T follicular helper cell (primary cell): Measurements from ENCODE around the gene PIF1.

ENCODE experiments used
- DNase-seq: peaks from one replicate; pipeline ENCODE4 v3.0.0-alpha.2; 2020; ENCODE audit warnings: low read depth

The PIF1 gene

DNA sequence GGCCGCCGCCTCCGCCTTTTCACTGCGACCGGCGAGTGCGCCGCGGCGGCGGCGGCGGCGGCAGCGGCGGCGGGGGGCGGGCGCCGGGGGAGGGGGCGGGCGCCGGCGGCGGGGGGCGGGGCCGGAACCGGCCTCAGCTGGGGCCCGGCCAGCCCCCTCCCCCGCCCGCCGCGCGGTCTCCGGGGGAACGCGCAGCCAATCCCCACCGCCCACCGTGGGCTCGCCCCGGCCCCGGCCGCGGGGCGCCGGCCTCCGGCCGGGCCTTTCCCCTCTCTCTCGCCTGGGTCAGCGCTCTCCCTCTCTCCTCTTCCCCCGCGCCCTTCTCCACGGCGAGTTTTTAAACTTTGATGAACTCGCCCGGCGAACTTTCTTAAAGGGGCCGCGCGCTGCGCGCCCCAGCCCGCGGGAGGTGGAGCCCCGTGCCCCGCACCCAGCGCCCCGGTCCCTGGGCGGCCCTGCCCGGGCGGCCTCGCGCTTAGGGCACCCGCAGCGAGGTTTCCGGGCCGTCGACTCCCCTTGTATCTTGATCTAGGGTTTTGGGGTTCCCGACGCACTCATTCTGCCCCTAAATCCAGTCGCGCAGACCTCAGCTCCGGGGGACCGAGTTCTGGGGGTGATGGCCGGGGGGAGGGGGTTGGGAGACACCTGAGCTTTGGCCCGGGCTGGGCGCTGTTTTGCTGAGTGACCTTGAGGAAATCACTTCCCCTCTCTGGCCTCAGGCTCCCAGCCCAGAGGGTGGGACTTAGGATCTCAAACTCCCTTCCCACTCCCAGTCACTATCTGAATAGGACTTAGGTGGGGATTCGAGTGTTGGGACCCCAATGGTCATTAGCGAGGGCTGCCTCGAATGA lies 49.7 kb downstream of the PIF1 start, which contains the start of gene RBPMS2:
TSS of gene RBPMS2 (minus strand) at position 39 of the 851 bp plus-strand sequence. CDS start 270 bp downstream, outside the sequence.
- no peak for DNase-seq

GRCh38 chr15:64774629-64775493 lies 50.6 kb downstream of the PIF1 start:
- DNase-seq, result no peak

DNA sequence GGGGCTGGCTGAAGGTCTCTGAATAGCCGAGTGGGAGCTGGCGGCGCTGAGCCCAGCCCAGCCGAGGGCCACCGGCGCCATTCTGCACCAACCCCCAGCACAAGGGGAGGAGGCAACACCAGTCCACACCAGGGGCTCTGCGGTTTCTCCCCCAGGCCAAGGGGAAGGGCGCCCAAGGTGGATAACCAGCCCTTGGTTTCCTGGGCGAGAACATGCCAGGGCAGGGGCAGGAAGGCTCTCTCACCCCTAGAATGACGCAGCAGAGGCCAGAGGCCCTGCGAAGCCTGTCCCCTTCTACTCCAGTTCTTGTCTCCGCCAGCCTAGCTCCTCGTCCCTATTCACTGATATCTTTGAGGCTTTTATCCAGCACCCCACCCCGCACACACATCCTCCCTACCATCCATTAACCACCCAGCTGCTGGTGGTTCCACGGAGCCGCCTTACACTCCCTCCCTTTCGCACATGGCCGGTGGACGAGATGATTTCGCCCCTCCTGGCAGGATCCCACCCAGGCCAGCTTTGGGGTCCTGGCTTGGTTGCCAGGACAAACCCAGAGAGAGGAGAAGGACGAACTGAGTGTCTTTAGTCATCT lies 51.3 kb downstream of the PIF1 start:
- DNase-seq, result no peak

- DNase-seq, result no peak
These were observed 51.8 kb downstream of the PIF1 start for GRCh38 chr15:64773606-64774005.

DNA sequence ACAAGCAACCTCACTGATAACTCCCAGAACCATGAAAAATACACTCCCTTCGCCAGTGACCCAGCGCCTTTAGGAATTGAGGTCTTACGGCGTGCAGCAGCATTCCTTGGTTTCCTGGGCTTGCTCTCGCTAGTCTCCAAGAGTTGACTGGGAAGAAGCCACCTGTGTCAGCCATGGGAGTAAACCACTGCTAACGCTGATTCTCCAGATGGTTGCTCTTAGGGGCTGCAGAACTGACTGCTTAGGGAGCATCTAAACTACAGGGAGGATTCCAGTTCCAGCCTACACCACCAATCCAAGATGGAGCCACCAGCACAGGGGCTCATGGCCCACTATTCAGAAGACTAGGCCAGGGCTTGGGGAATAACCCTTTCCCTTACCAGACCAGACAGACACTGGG lies 52.5 kb downstream of the PIF1 start:
- DNase-seq, result no peak

DNA sequence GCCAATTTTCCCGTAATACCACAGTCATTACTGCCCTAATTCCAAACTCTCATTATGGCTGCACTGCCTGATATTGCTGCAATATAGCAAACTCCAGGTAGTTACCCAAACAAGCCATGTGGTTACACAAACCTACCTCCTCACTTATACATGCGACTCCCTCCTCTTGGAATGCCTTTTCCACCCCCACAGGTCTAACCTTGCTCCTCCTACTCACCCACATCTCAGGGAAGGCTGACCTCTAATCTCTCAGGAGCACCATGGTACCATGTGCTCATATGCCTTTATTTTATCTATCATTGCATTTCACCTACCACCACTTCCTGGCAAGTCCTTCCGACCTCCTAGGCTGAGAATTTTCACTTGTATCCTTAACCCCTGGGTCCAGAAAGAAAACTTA lies 53.0 kb downstream of the PIF1 start:
- DNase-seq, result no peak

DNA sequence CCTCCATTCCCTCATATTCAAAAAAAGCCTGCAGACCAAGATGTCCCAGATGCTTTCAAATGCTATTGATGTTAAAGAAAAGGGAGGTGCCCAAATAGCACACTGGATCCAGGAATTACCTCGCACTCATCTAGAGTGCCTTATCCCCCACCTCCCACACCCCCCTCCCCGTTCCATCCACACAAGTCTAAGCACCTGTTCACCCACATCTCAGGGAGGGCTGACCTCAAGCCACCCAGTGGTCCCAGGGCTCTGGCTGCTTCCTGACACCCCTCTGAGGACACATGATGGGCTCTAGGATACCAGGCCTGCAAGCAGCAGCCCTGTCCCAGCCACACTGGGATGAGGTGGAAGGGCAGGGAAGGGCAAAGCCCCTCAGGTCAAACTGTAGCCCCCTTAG lies 54.8 kb downstream of the PIF1 start:
- DNase-seq, result no peak

DNA sequence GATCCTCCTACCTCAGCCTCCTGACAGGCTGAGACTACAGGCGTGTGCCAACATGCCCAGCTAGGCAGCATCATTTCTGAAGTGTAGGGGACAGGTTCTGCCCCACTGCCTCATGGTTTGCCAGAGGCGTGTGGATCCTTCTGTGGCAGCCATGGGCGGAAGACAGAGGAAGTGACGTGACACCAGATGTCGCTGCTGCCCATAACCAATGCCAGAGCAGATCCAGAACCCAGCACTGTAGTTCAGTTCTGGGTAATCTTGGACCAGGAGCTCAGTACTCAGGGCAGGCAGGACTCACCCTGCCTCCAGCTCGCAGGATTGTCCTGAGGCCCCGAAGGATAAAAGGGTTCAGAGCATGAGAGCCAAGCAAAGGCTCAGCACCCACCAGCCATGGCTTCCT lies 58.2 kb downstream of the PIF1 start:
- no peak for DNase-seq

GRCh38 chr15:64766058-64766457 lies 59.4 kb downstream of the PIF1 start:
- DNase-seq, result no peak
